ENCODE results near the gene TM2D3. TPM values are rescaled to one million over a fixed set of nuclear protein-coding genes. Genes with fewer than 3 reads are reported as not detected.

Gene TM2D3
- total and polyA plus RNA-seq, 10 donors = 33.6 to 97.4 (median 52.5) TPM

DNA sequence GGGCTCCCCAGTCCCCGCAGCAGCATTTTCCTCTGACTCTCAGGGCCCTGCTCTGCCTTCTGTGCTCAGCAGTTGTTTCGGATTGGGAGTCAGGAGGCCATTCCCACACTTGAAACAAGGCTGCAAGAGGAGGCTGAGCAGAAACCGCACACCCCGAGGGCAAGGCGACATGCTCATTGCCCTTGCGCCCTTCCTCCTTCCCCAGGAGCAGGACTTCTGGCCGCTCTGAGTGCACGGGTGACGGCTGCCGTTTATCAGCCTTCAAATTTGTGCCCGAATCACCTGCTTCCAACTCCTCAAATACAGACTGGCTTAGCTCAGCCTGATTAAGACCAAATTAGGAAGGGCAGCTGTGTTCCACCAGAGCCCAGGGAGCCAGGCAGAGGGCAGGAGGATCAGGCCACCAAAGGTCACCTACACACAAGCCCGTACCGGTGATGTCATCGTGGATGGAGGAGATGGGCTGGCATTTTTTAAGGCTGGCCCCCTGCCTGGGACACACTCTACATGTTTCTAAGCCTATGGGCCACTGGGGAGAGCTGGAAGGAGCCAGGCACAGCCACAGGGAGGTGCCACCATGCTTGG is 38.1 kb downstream of the TM2D3 start:
- no peaks in the 10 kb centered on the region for H3K9me3 ChIP-seq
- peaks cover 0 to 22% (median 10%) of the 10 kb centered on the region in 6 donors for H3K4me1 ChIP-seq
- H3K36me3 ChIP-seq = peaks cover 0 to 5% (median 0%) of the 10 kb centered on the region in 6 donors
- no peak overlapping the region for H3K4me3 ChIP-seq
- TF ChIP-seq, protein P1, sequence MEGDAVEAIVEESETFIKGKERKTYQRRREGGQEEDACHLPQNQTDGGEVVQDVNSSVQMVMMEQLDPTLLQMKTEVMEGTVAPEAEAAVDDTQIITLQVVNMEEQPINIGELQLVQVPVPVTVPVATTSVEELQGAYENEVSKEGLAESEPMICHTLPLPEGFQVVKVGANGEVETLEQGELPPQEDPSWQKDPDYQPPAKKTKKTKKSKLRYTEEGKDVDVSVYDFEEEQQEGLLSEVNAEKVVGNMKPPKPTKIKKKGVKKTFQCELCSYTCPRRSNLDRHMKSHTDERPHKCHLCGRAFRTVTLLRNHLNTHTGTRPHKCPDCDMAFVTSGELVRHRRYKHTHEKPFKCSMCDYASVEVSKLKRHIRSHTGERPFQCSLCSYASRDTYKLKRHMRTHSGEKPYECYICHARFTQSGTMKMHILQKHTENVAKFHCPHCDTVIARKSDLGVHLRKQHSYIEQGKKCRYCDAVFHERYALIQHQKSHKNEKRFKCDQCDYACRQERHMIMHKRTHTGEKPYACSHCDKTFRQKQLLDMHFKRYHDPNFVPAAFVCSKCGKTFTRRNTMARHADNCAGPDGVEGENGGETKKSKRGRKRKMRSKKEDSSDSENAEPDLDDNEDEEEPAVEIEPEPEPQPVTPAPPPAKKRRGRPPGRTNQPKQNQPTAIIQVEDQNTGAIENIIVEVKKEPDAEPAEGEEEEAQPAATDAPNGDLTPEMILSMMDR (IDR thresholded peaks at IDR 0.05 in 8 of 11, conservative IDR thresholded peaks at IDR 0.05 in 3 of 11) = no peak
- TF ChIP-seq POLR2AphosphoS5 (IDR thresholded peaks at IDR 0.05) (no peak), POLR2A (IDR thresholded peaks at IDR 0.05) (no peak)
- H3K27ac ChIP-seq = no peak overlapping the region
- DNase-seq = no peak
- intact Hi-C loops (cut with DNase I; ENCODE audit: low total_unique reads) = no loop called here
- WGBS, 5 donors = 86 to 94% (median 89%) methylated on average over 14 of the region's 14 CpGs
- no peaks in the 10 kb centered on the region for H3K27me3 ChIP-seq (replicated peaks in 1 of 7)

GRCh38 chr15:101613130-101614000 is 38.8 kb downstream of the TM2D3 start:
- no peak overlapping the region for H3K4me3 ChIP-seq
- TF ChIP-seq POLR2A (IDR thresholded peaks at IDR 0.05) = no peak
- TF ChIP-seq, protein P1 (IDR thresholded peaks at IDR 0.05 in 8 of 11, conservative IDR thresholded peaks at IDR 0.05 in 3 of 11) = no peak
- no peak for TF ChIP-seq POLR2AphosphoS5 (IDR thresholded peaks at IDR 0.05)
- DNase-seq = no peak
- WGBS, 5 donors = 65 to 74% (median 70%) methylated on average over 18 to 20 of the region's 20 CpGs
- no peaks in the 10 kb centered on the region for H3K27me3 ChIP-seq (replicated peaks in 1 of 7)
- H3K4me1 ChIP-seq = peaks cover 0 to 16% (median 7%) of the 10 kb centered on the region in 6 donors
- H3K9me3 ChIP-seq = no peaks in the 10 kb centered on the region
- intact Hi-C loops (cut with DNase I; ENCODE audit: low total_unique reads) = no loop called here
- no peak overlapping the region for H3K27ac ChIP-seq
- H3K36me3 ChIP-seq = peaks cover 0 to 5% (median 0%) of the 10 kb centered on the region in 6 donors

DNA sequence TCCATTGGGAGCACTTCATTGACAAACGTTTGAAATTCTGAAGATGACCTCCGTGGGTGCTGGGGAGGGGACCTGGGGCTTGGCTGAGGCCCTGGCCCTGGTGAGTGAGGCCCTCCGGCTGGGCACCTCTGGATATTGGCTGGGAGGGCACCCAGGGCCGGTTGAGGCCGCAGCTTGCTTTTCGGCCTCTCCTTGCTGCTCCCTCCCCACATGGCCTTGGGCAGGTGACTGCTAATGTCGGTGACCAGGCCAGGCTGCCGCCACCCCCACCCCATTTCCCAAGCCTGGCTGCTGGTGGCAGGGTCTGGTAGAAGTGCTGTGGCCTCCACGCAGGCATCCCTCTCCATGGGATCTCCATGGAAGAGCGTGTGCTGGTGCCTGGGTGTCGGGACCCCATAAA is 39.5 kb downstream of the TM2D3 start:
- peaks cover 0 to 15% (median 7%) of the 10 kb centered on the region in 6 donors for H3K4me1 ChIP-seq
- WGBS, 5 donors = 70 to 92% (median 87%) methylated on average over 6 to 11 of the region's 11 CpGs; no CpG with 5 or more reads in 1 of the 5 donors
- no peak for DNase-seq

More for the DNA sequence above, 39.5 kb downstream of the TM2D3 start:
- Histone ChIP-seq H3K9me3 (no peaks in the 10 kb centered on the region), H3K4me3 (no peak overlapping the region), H3K36me3 (peaks cover 0 to 5% (median 0%) of the 10 kb centered on the region in 6 donors), H3K27me3 (replicated peaks in 1 of 7) (no peaks in the 10 kb centered on the region), H3K27ac (no peak overlapping the region)
- TF ChIP-seq POLR2A (IDR thresholded peaks at IDR 0.05) (no peak), POLR2AphosphoS5 (IDR thresholded peaks at IDR 0.05) (no peak)
- TF ChIP-seq, protein P1 (IDR thresholded peaks at IDR 0.05 in 8 of 11, conservative IDR thresholded peaks at IDR 0.05 in 3 of 11) = no peak
- intact Hi-C loops (cut with DNase I; ENCODE audit: low total_unique reads) = no loop called here

Measured in spleen (tissue), 11 donors.